K562 (cell line): ENCODE measurements around the gene GNG7. TPM values are rescaled to one million over a fixed set of nuclear protein-coding genes. Genes with fewer than 3 reads are reported as not detected.

ENCODE experiments used
- ATAC-seq: fragments of 200-7000 bp; cut with Tn5 transposase; 3 replicates; pipeline ENCODE4 v1.9.1; 2020; ENCODE audit warnings: moderate library complexity
- BruUV-seq: library from RNA; stranded (reverse); fragments of 400-500 nt; replicated peaks from 2 replicates; lab custom pipeline; 2021; lab: Mats Ljungman, UMichigan
- CTCF ChIA-PET: fragments of 300-600 bp; formaldehyde crosslinking; extraction: SDS; loops from one replicate; lab custom pipeline; 2021; ENCODE audit warnings: low intra/inter-chr PET ratio; lab: Yijun Ruan, JAX
- POLR2A ChIA-PET: fragments of 300-600, 350-650 bp; sonication (Branson Sonifier 250); formaldehyde crosslinking; extraction: SDS; loops from one replicate; lab custom pipeline; 2021; ENCODE audit warnings: antibody characterized with exemption, inconsistent platforms; lab: Yijun Ruan, JAX
- DNase-seq, 4 experiments: peaks; one replicate each; pipeline versions ENCODE4 v3.0.0 to v3.0.0-alpha.2; 2011 to 2018; ENCODE audit warnings: low spot score in 3 of 4, mixed read lengths in 3 of 4; ENCODE audit errors: extremely low read depth in 1 of 4
- FAIRE-seq: peaks from 2 replicates; lab custom pipeline; 2011; peaks lifted over from hg19 to GRCh38; lab: Jason Lieb, UNC
- H2AFZ ChIP-seq: 2 replicates; pipeline ENCODE4 v1.6.0; 2011; ENCODE audit warnings: low read depth, low read length, control low read depth, inconsistent platforms
- H3K27ac ChIP-seq: fragments of 200-600 bp; 3 replicates; pipeline ENCODE4 v1.8.0; 2011; ENCODE audit warnings: low read depth, mild to moderate bottlenecking, control low read depth, inconsistent platforms, low read length, moderate library complexity, mixed read lengths; ENCODE audit errors: extremely low read depth
- H3K27me3 ChIP-seq, 2 experiments: fragments of 300-600 bp in 1 of 2; 2 replicates in 1 of 2; 3 replicates in 1 of 2; pipeline versions ENCODE4 v1.6.0 to v1.8.0; 2011; ENCODE audit warnings: inconsistent platforms in 2 of 2, low read length in 2 of 2, mild to moderate bottlenecking in 1 of 2, mixed read lengths in 1 of 2, moderate library complexity in 1 of 2; ENCODE audit not compliant: control insufficient read depth in 2 of 2, insufficient read depth in 2 of 2
- H3K36me3 ChIP-seq: fragments of 300-600 bp; 3 replicates; pipeline ENCODE4 v1.8.0; 2011; ENCODE audit warnings: mild to moderate bottlenecking, low read length, inconsistent platforms; ENCODE audit not compliant: control insufficient read depth, insufficient read depth
- H3K4me1 ChIP-seq, 2 experiments: fragments of 200-600 bp in 1 of 2; replicated peaks in 1 of 2; 2 replicates in 1 of 2; 3 replicates in 1 of 2; pipeline versions ENCODE4 v1.5.1 to v1.8.0; 2011; ENCODE audit warnings: inconsistent platforms in 2 of 2, low read length in 2 of 2, mild to moderate bottlenecking in 1 of 2, mixed read lengths in 1 of 2, moderate library complexity in 1 of 2; ENCODE audit not compliant: control insufficient read depth in 2 of 2, insufficient read depth in 2 of 2
- H3K4me2 ChIP-seq: 2 replicates; pipeline ENCODE4 v1.6.1; 2011; ENCODE audit warnings: low read length, control low read depth, inconsistent platforms, mixed read lengths; ENCODE audit not compliant: insufficient read depth
- H3K4me3 ChIP-seq: fragments of 200-600 bp; sonication (generic), shearing (Covaris generic); 2 replicates; pipeline ENCODE4 v1.5.1; 2016; ENCODE audit warnings: control low read depth, inconsistent platforms
- H3K79me2 ChIP-seq: fragments of 200-600 bp; 3 replicates; pipeline ENCODE4 v1.8.0; 2011; ENCODE audit warnings: low read length, inconsistent platforms; ENCODE audit not compliant: control insufficient read depth, insufficient read depth
- H3K9ac ChIP-seq, 2 experiments: 2 replicates each; pipeline versions ENCODE4 v1.6.0 to v1.6.1; 2011; ENCODE audit warnings: low read depth in 2 of 2, low read length in 2 of 2, control low read depth in 1 of 2, inconsistent platforms in 1 of 2, mild to moderate bottlenecking in 1 of 2, mixed read lengths in 1 of 2; ENCODE audit not compliant: insufficient read depth in 1 of 2
- H3K9me1 ChIP-seq: one replicate; pipeline ENCODE4 v1.6.0; 2011; ENCODE audit warnings: inconsistent platforms, mild to moderate bottlenecking, low read length, moderate library complexity; ENCODE audit not compliant: control insufficient read depth, insufficient read depth
- H3K9me3 ChIP-seq: replicated peaks from 2 replicates; pipeline ENCODE4 v1.5.1; 2011; ENCODE audit warnings: low read depth, low read length, inconsistent platforms; ENCODE audit not compliant: control insufficient read depth, insufficient read depth
- H4K20me1 ChIP-seq: replicated peaks from 2 replicates; pipeline ENCODE4 v1.6.1; 2011; ENCODE audit warnings: low read length, inconsistent platforms, mixed read lengths; ENCODE audit not compliant: control insufficient read depth, insufficient read depth
- EP300 ChIP-seq: IDR thresholded peaks from 2 replicates; pipeline ENCODE4 v1.6.1; 2012; ENCODE audit warnings: low read length, improper control_type of control experiment
- ESRRB ChIP-seq: fragments of 250-450 bp; sonication (Bioruptor Pico); IDR thresholded peaks from 2 replicates; pipeline ENCODE4 v1.5.0; 2020; ENCODE audit warnings: mild to moderate bottlenecking, moderate library complexity, borderline replicate concordance
- ETS1 ChIP-seq: conservative IDR thresholded peaks from 2 replicates; pipeline ENCODE4 v1.6.1; 2011; ENCODE audit warnings: low read depth, mild to moderate bottlenecking, low read length; ENCODE audit not compliant: control insufficient read depth
- FOXK2 ChIP-seq, 2 experiments: fragments of 450-650 bp; IDR thresholded peaks in 1 of 2; conservative IDR thresholded peaks in 1 of 2; 2 replicates each; pipeline ENCODE4 v1.6.1; 2016; ENCODE audit warnings: low read depth in 2 of 2, mild to moderate bottlenecking in 1 of 2
- GTF2A2 ChIP-seq: IDR thresholded peaks from 2 replicates; pipeline ENCODE4 v1.6.1; 2016; ENCODE audit warnings: mild to moderate bottlenecking, missing genetic modification characterization, missing compliant biosample characterization
- HNRNPL ChIP-seq: fragments of 200-400 bp; formaldehyde crosslinking; IDR thresholded peaks from 2 replicates; pipeline ENCODE4 v1.6.1; 2017; ENCODE audit warnings: low read depth, mild to moderate bottlenecking, low read length
- MYBL2 ChIP-seq, 2 experiments: fragments of 450-650 bp in 1 of 2; sonication (generic) in 1 of 2; formaldehyde crosslinking in 1 of 2; IDR thresholded peaks; 2 replicates each; pipeline versions ENCODE4 v1.6.1 to v1.8.1; 2017 to 2022; ENCODE audit warnings: borderline replicate concordance in 1 of 2, inconsistent platforms in 1 of 2, low read depth in 1 of 2, mild to moderate bottlenecking in 1 of 2, missing genetic modification reagents in 1 of 2, moderate library complexity in 1 of 2
- RBFOX2 ChIP-seq: fragments of 200-400 bp; formaldehyde crosslinking; IDR thresholded peaks from 2 replicates; pipeline ENCODE4 v1.6.1; 2017; ENCODE audit warnings: low read depth, mild to moderate bottlenecking, low read length, moderate library complexity
- TRIM24 ChIP-seq, 2 experiments: fragments of 450-650 bp; IDR thresholded peaks; 2 replicates each; pipeline ENCODE4 v1.6.1; 2016
- U2AF2 ChIP-seq: fragments of 200-400 bp; formaldehyde crosslinking; optimal IDR thresholded peaks from 2 replicates; pipeline ENCODE3; 2017; ENCODE audit warnings: low read depth, mild to moderate bottlenecking, low read length
- ZFP36 ChIP-seq: fragments of 150-350 bp; IDR thresholded peaks from 2 replicates; pipeline ENCODE4 v1.6.1; 2018; ENCODE audit warnings: low read length, low read depth; ENCODE audit not compliant: partially characterized antibody
- ZNF655 ChIP-seq: fragments of 250-450 bp; sonication (Bioruptor Pico); IDR thresholded peaks from 2 replicates; pipeline ENCODE4 v1.5.0; 2021
- ZNF79 ChIP-seq: fragments of 250-450 bp; sonication (Bioruptor Pico); IDR thresholded peaks from 2 replicates; pipeline ENCODE4 v1.4.0; 2020; ENCODE audit warnings: low read depth, mild to moderate bottlenecking, moderate library complexity
- WGBS: fragments of 100-300 bp; shearing (Covaris generic); methylation state at CpG from one replicate; pipeline ENCODE4 v1.1.6; 2016; ENCODE audit warnings: low coverage, mixed read lengths; ENCODE audit not compliant: insufficient coverage; ENCODE audit errors: missing lambda C conversion rate; 5-methylcytosine and 5-hydroxymethylcytosine counted together
- in situ Hi-C: fragments of 300-500 bp; cut with MboI; formaldehyde crosslinking; loops from 4 replicates; pipeline ENCODE4 v1.15.0; 2018; ENCODE audit warnings: inconsistent platforms, mixed read lengths
- intact Hi-C: fragments of 100-400 bp; cut with micrococcal nuclease; formaldehyde crosslinking; loops from 2 replicates; pipeline ENCODE4 v1.14.2; 2022
- polyA plus RNA-seq, 8 experiments: library from polyadenylated mRNA; depleted of rRNA in 4 of 8; stranded (reverse) in 5 of 8; unstranded in 3 of 8; fragments of >200 nt; fragmentation: Nextera tagmentation in 2 of 8; fragmentation: Illumina TruSeq in 1 of 8; extraction: Ambion mirVana in 2 of 8; extraction: Trizol in 1 of 8; gene quantifications; 2 replicates each; pipeline versions ENCODE4 v1.2.1 to v1.2.3, GENCODE V29; 2011 to 2014; ENCODE audit warnings: inconsistent platforms in 1 of 8, missing spikeins in 1 of 8
- total RNA-seq, 7 experiments: library from RNA; depleted of rRNA in 6 of 7; stranded (reverse); fragments of >200 nt in 6 of 7; fragmentation: Illumina TruSeq in 2 of 7; extraction: Trizol in 2 of 7; gene quantifications; 2 replicates each; pipeline versions ENCODE4 v1.2.1 to v1.2.3, GENCODE V29; 2011 to 2021; ENCODE audit warnings: low replicate concordance in 1 of 7
- TF ChIP-seq, protein P1 (sequence below): fragments of 250-450 bp; sonication (Bioruptor Pico); IDR thresholded peaks from 2 replicates; pipeline ENCODE4 v1.5.1; 2021; ENCODE audit warnings: mild to moderate bottlenecking

GNG7 gene
- total and polyA plus RNA-seq, 9 of the 15 experiments (the other 6 are each of a cell fraction or from before 2014, with no cell fraction given): 0.01 to 0.20 (median 0.06) TPM; not detected in 1

DNA sequence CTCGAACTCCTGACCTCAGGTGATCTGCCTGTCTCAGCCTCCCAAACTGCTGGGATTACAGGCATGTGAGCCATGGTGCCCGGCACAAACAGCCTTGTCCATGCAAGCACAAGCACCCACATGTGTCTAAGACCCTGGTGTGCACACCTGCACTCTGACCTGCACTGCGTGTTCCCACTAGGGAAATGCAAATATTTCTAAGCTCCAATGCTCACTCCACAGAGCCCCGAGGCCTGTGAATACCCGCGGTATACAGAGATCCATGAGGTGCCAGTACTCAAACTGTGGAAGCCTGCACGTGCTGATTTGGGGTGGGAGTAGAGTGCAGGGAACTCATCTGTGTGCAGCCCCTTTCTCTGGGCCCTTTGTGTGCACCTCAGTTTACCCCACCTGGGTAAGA lies 211.8 kb downstream of the GNG7 start:
- CTCF ChIA-PET: no interaction called here
- BruUV-seq: no TSS peak

More for the DNA sequence above, 211.8 kb downstream of the GNG7 start:
- WGBS: 8% methylated on average over 7 of the region's 7 CpGs
- TF ChIP-seq, protein P1, sequence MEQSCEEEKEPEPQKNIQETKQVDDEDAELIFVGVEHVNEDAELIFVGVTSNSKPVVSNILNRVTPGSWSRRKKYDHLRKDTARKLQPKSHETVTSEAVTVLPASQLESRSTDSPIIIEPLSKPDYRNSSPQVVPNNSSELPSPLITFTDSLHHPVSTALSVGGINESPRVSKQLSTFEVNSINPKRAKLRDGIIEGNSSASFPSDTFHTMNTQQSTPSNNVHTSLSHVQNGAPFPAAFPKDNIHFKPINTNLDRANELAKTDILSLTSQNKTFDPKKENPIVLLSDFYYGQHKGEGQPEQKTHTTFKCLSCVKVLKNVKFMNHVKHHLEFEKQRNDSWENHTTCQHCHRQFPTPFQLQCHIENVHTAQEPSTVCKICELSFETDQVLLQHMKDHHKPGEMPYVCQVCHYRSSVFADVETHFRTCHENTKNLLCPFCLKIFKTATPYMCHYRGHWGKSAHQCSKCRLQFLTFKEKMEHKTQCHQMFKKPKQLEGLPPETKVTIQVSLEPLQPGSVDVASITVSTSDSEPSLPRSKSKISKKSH (CRISPR knock-in tag): no peak
- TF ChIP-seq GTF2A2 (tag) (no peak), TRIM24 (IDR thresholded peaks at IDR 0.05) (no peak), ETS1 (no peak), U2AF2 (no peak), HNRNPL (no peak), EP300 (no peak), ZNF655 (CRISPR knock-in tag) (no peak), ZFP36 (no peak), FOXK2 (conservative IDR thresholded peaks at IDR 0.05 in 1 of 2, IDR thresholded peaks at IDR 0.05 in 1 of 2; ENCODE audit: low read depth in 2 of 2) (no peak), ESRRB (no peak), MYBL2 (IDR thresholded peaks at IDR 0.05; ENCODE audit: low read depth) (no peak), MYBL2 (CRISPR knock-in tag; IDR thresholded peaks at IDR 0.05; ENCODE audit: borderline replicate concordance) (no peak), ZNF79 (CRISPR knock-in tag) (no peak), RBFOX2 (no peak)
- TF ChIP-seq, all 486 proteins: peak for 0
- ATAC-seq: no peak
- POLR2A ChIA-PET: no interaction called here
- DNase-seq: no peak
- Histone ChIP-seq H3K27me3 (peaks cover 19 to 62% of the 10 kb centered on the region in 2 experiments; a peak in 4 of 5 replicates), H3K9ac (no peak overlapping the region), H3K79me2 (no peaks in the 10 kb centered on the region), H3K36me3 (no peaks in the 10 kb centered on the region), H3K4me3 (no peak overlapping the region), H3K9me3 (no peaks in the 10 kb centered on the region), H4K20me1 (no peaks in the 10 kb centered on the region), H3K9me1 (no peaks in the 10 kb centered on the region), H2AFZ (no peak overlapping the region), H3K27ac (no peak overlapping the region), H3K4me2 (no peak overlapping the region), H3K4me1 (peaks cover 5 to 31% of the 10 kb centered on the region in 2 experiments; a peak in 4 of 5 replicates)
- intact Hi-C loops: no loop called here
- in situ Hi-C loops: no loop called here
- FAIRE-seq: no peak
